SK-N-SH treated with all-trans-retinoic acid at 6 μM for 48 hours (cell line): Measurements from ENCODE around the gene ARHGAP26.

Experiments used
- ATAC-seq: fragments of 200-7000 bp; cut with Tn5 transposase; 3 replicates; pipeline ENCODE4 v1.9.1; 2020; ENCODE audit warnings: mild to moderate bottlenecking, moderate library complexity
- ARNTL ChIP-seq: fragments of 450-650 bp; formaldehyde crosslinking; IDR thresholded peaks from 2 replicates; pipeline ENCODE4 v1.5.0; 2020; ENCODE audit warnings: low read depth, mild to moderate bottlenecking, moderate library complexity, borderline replicate concordance
- BACH2 ChIP-seq: fragments of 250-450 bp; sonication (Bioruptor Pico); IDR thresholded peaks from 2 replicates; pipeline ENCODE4 v1.9.0; 2021; ENCODE audit warnings: mild to moderate bottlenecking, borderline replicate concordance
- CREB5 ChIP-seq: fragments of 250-450 bp; sonication (Bioruptor Pico); IDR thresholded peaks from 2 replicates; pipeline ENCODE4 v1.5.1; 2020; ENCODE audit warnings: low read depth, mild to moderate bottlenecking, moderate library complexity
- CSDC2 ChIP-seq: fragments of 250-450 bp; sonication (Bioruptor Pico); IDR thresholded peaks from 2 replicates; pipeline ENCODE4 v1.5.0; 2020; ENCODE audit warnings: mild to moderate bottlenecking, moderate library complexity
- CSRNP3 ChIP-seq: fragments of 250-450 bp; sonication (Bioruptor Pico); IDR thresholded peaks from 2 replicates; pipeline ENCODE4 v1.5.1; 2021; ENCODE audit warnings: mild to moderate bottlenecking, moderate library complexity
- GLIS3 ChIP-seq: fragments of 250-450 bp; sonication (Bioruptor Pico); IDR thresholded peaks from 2 replicates; pipeline ENCODE4 v1.5.0; 2020; ENCODE audit warnings: mild to moderate bottlenecking, moderate library complexity
- ISL1 ChIP-seq: fragments of 250-450 bp; sonication (Bioruptor Pico); IDR thresholded peaks from 2 replicates; pipeline ENCODE4 v2.1.2; 2022; ENCODE audit warnings: mild to moderate bottlenecking, moderate library complexity
- OSR1 ChIP-seq: fragments of 250-450 bp; sonication (Bioruptor Pico); IDR thresholded peaks from 2 replicates; pipeline ENCODE4 v1.8.0; 2022; ENCODE audit warnings: moderate library complexity, mild to moderate bottlenecking, inconsistent platforms
- PATZ1 ChIP-seq: fragments of 250-450 bp; sonication (Bioruptor Pico); IDR thresholded peaks from 2 replicates; pipeline ENCODE4 v1.8.0; 2020; ENCODE audit warnings: mild to moderate bottlenecking, moderate library complexity, borderline replicate concordance
- POU6F1 ChIP-seq: fragments of 250-450 bp; sonication (Bioruptor Pico); IDR thresholded peaks from 2 replicates; pipeline ENCODE4 v1.8.0; 2021; ENCODE audit warnings: low read depth, mild to moderate bottlenecking, moderate library complexity, borderline replicate concordance
- PPARA ChIP-seq: fragments of 250-450 bp; sonication (Bioruptor Pico); IDR thresholded peaks from 2 replicates; pipeline ENCODE4 v1.5.0; 2020; ENCODE audit warnings: mild to moderate bottlenecking, borderline replicate concordance
- RARB ChIP-seq: fragments of 250-450 bp; sonication (Bioruptor Pico); IDR thresholded peaks from 2 replicates; pipeline ENCODE4 v1.8.0; 2021; ENCODE audit warnings: mild to moderate bottlenecking, moderate library complexity
- SNAI2 ChIP-seq: fragments of 250-450 bp; sonication (Bioruptor Pico); IDR thresholded peaks from 2 replicates; pipeline ENCODE4 v1.5.0; 2020; ENCODE audit warnings: mild to moderate bottlenecking, moderate library complexity
- TCF4 ChIP-seq: fragments of 250-450 bp; sonication (Bioruptor Pico); IDR thresholded peaks from 2 replicates; pipeline ENCODE4 v1.8.0; 2021; ENCODE audit warnings: mild to moderate bottlenecking, moderate library complexity, borderline replicate concordance
- TOX ChIP-seq: fragments of 250-450 bp; sonication (Bioruptor Pico); IDR thresholded peaks from 2 replicates; pipeline ENCODE4 v1.8.0; 2021; ENCODE audit warnings: mild to moderate bottlenecking, moderate library complexity, borderline replicate concordance
- TSHZ2 ChIP-seq: fragments of 250-450 bp; sonication (Bioruptor Pico); IDR thresholded peaks from 2 replicates; pipeline ENCODE4 v1.5.0; 2020; ENCODE audit warnings: mild to moderate bottlenecking, moderate library complexity
- ZC3H10 ChIP-seq: fragments of 250-450 bp; sonication (Bioruptor Pico); IDR thresholded peaks from 2 replicates; pipeline ENCODE4 v1.5.1; 2021; ENCODE audit warnings: mild to moderate bottlenecking, moderate library complexity
- ZFP3 ChIP-seq: fragments of 250-450 bp; sonication (Bioruptor Pico); IDR thresholded peaks from 2 replicates; pipeline ENCODE4 v1.5.0; 2020; ENCODE audit warnings: mild to moderate bottlenecking, moderate library complexity
- ZFP30 ChIP-seq: fragments of 450-650 bp; formaldehyde crosslinking; IDR thresholded peaks from 2 replicates; pipeline ENCODE4 v1.5.0; 2022; ENCODE audit warnings: mild to moderate bottlenecking, moderate library complexity
- ZNF70 ChIP-seq: fragments of 450-650 bp; formaldehyde crosslinking; IDR thresholded peaks from 2 replicates; pipeline ENCODE4 v1.5.0; 2020; ENCODE audit warnings: mild to moderate bottlenecking, moderate library complexity
- ZNF8 ChIP-seq: fragments of 450-650 bp; formaldehyde crosslinking; IDR thresholded peaks from 2 replicates; pipeline ENCODE4 v1.5.0; 2020; ENCODE audit warnings: mild to moderate bottlenecking, moderate library complexity

ARHGAP26 gene

GRCh38 chr5:143220748-143221251, 450.6 kb downstream of the ARHGAP26 start:
- ATAC-seq: no peak
- no peak for TF ChIP-seq ARNTL (CRISPR knock-in tag)
- no peak for TF ChIP-seq CSDC2
- TF ChIP-seq PPARA: no peak
- no peak for TF ChIP-seq GLIS3 (CRISPR knock-in tag)
- no peak for TF ChIP-seq CSRNP3 (CRISPR knock-in tag)
- TF ChIP-seq ZNF8 (CRISPR knock-in tag): no peak
- TF ChIP-seq POU6F1: no peak
- TF ChIP-seq OSR1 (CRISPR knock-in tag): no peak
- TF ChIP-seq TSHZ2 (CRISPR knock-in tag): no peak
- TF ChIP-seq SNAI2 (CRISPR knock-in tag): no peak
- no peak for TF ChIP-seq CREB5 (CRISPR knock-in tag)
- no peak for TF ChIP-seq BACH2 (CRISPR knock-in tag)
- TF ChIP-seq ZC3H10 (CRISPR knock-in tag): no peak
- TF ChIP-seq TCF4: no peak
- no peak for TF ChIP-seq TOX (CRISPR knock-in tag)
- TF ChIP-seq ZFP30 (CRISPR knock-in tag): no peak
- no peak for TF ChIP-seq ISL1
- TF ChIP-seq RARB: no peak

GRCh38 chr5:143222287-143223231, 452.4 kb downstream of the ARHGAP26 start:
- peak; percentile 61 for ATAC-seq
- TF ChIP-seq PPARA: no peak
- TF ChIP-seq ZNF8 (CRISPR knock-in tag): no peak
- no peak for TF ChIP-seq ZNF70 (CRISPR knock-in tag)
- TF ChIP-seq ZFP3 (CRISPR knock-in tag): no peak
- TF ChIP-seq CSDC2: no peak
- no peak for TF ChIP-seq PATZ1 (CRISPR knock-in tag)
- no peak for TF ChIP-seq POU6F1
- peak; percentile 36; the same call in 1 of the 2 replicates for TF ChIP-seq TSHZ2 (CRISPR knock-in tag)
- no peak for TF ChIP-seq CREB5 (CRISPR knock-in tag)
- peak; percentile 75; the same call in 1 of the 2 replicates for TF ChIP-seq TCF4
- no peak for TF ChIP-seq ZFP30 (CRISPR knock-in tag)
- TF ChIP-seq ARNTL (CRISPR knock-in tag): no peak
